ENCODE results near the gene AAMP.

DNA sequence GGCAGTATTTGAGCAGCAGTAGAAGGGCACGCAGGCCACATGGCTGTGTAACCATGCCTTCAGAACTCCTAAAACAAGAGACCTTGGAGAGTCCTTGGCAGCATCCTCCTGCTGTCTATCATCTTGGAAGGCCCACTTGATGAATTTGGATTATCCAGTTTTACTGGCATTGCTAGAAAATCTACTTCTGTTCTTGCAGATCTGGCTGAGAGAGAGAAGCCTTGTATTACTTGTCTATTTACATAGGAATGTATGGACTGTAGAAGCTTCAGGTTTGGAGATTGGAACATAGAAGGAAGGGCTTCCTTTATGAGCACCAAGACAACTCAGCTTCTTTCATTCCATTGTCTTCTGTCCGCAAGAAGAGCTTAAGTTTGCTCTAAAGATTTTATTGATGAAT, 25.3 kb downstream of the AAMP start:
- TF ChIP-seq TAF1 (IDR thresholded peaks at IDR 0.05; ENCODE audit: borderline replicate concordance, insufficient read depth, low read length) (no peak), REST (IDR thresholded peaks at IDR 0.05; ENCODE audit: insufficient read depth in 1 of 2, low read depth in 2 of 2, low read length in 2 of 2) (no peak), SIN3A (IDR thresholded peaks at IDR 0.05; ENCODE audit: borderline replicate concordance, insufficient read depth, low read length) (no peak), FOXP2 (optimal IDR thresholded peaks at IDR 0.05; ENCODE audit: borderline replicate concordance, extremely low read depth, extremely low read length, insufficient read depth) (no peak)

Measured in PFSK-1 (cell line).